Neural cell (in vitro differentiated cells): Measurements from ENCODE around the gene STOM.

ENCODE experiments used
- EP300 ChIP-seq: fragments of 450-650 bp; conservative IDR thresholded peaks from 2 replicates; pipeline ENCODE4 v1.6.1; 2014; ENCODE audit warnings: antibody characterized with exemption, mild to moderate bottlenecking, moderate library complexity; ENCODE audit not compliant: poor library complexity, severe bottlenecking
- POLR2AphosphoS5 ChIP-seq: IDR thresholded peaks from 2 replicates; pipeline ENCODE4 v1.6.1; 2012
- TF ChIP-seq, protein P1 (sequence below): fragments of 450-650 bp; IDR thresholded peaks from 2 replicates; pipeline ENCODE4 v1.5.1; 2014; ENCODE audit warnings: antibody characterized with exemption, mild to moderate bottlenecking, moderate library complexity; ENCODE audit not compliant: poor library complexity, severe bottlenecking

DNA sequence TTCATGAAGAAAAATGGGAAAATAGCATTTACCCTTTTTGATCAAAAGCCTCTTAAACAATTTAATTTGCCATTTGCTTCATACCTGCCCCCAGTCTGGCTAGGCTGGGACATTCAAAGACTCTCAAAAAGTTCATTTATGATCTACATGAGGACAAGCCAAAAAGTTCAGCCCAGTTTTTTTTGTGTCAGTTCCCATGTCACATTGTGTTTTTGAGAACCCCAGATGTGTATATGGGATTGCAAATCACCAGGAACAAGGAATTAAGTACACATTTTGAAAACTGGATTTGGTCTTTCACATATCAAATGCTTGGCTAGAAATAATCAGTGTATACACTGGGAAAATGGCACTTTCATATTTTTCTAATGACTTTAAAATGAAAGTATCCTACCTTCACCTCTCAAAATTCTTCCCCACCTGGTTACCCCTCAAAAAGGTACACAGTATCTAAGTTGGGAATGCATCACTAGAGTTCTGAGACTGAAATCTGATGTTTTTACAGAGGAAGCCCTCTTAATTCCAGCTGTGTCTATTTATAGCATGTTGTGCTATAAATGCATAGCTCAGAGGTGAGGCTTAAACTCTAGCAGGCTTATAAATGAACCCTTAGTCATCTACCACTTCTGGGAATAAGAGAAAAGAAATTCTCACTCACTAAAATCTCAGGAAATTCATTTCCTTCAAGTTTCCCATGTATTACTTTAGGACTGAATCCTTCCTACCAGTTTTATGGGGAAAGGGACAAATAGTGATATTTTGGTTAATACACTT, 9.3 kb downstream of the STOM start:
- TF ChIP-seq, protein P1, sequence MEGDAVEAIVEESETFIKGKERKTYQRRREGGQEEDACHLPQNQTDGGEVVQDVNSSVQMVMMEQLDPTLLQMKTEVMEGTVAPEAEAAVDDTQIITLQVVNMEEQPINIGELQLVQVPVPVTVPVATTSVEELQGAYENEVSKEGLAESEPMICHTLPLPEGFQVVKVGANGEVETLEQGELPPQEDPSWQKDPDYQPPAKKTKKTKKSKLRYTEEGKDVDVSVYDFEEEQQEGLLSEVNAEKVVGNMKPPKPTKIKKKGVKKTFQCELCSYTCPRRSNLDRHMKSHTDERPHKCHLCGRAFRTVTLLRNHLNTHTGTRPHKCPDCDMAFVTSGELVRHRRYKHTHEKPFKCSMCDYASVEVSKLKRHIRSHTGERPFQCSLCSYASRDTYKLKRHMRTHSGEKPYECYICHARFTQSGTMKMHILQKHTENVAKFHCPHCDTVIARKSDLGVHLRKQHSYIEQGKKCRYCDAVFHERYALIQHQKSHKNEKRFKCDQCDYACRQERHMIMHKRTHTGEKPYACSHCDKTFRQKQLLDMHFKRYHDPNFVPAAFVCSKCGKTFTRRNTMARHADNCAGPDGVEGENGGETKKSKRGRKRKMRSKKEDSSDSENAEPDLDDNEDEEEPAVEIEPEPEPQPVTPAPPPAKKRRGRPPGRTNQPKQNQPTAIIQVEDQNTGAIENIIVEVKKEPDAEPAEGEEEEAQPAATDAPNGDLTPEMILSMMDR, result no peak
- TF ChIP-seq POLR2AphosphoS5 (no peak), EP300 (no peak)
